SK-N-SH (cell line): Measurements from ENCODE around the gene DAB2. TPM values are rescaled to one million over a fixed set of nuclear protein-coding genes. Genes with fewer than 3 reads are reported as not detected.

Experiments
- CTCF ChIA-PET: fragments of 300-600, 350-600 bp; formaldehyde crosslinking; extraction: SDS; loops from one replicate; lab custom pipeline; 2021; lab: Yijun Ruan, JAX
- POLR2A ChIA-PET: fragments of 350-600 bp; sonication (Branson Sonifier 250); formaldehyde crosslinking; extraction: SDS; loops from one replicate; lab custom pipeline; 2020; ENCODE audit warnings: antibody characterized with exemption, inconsistent platforms; lab: Yijun Ruan, JAX
- DNase-seq: peaks from one replicate; pipeline ENCODE4 v3.0.0; 2012
- H2AFZ ChIP-seq: fragments of 200-600 bp; sonication (generic); 2 replicates; pipeline ENCODE4 v1.8.1; 2016; ENCODE audit warnings: antibody characterized with exemption, mild to moderate bottlenecking, low read depth
- H3F3A ChIP-seq: fragments of 200-600 bp; sonication (generic); replicated peaks from 2 replicates; pipeline ENCODE3; 2016; ENCODE audit warnings: antibody characterized with exemption, mild to moderate bottlenecking; ENCODE audit not compliant: insufficient read depth
- H3K27ac ChIP-seq, 2 experiments: fragments of 200-500 bp in 1 of 2; fragments of 200-600 bp in 1 of 2; sonication (Bioruptor generic) in 1 of 2; sonication (generic), shearing (Covaris generic) in 1 of 2; 2 replicates each; pipeline versions ENCODE4 v1.5.1 to v1.6.1; 2014 to 2016; ENCODE audit warnings: low read depth in 2 of 2, inconsistent platforms in 1 of 2, low read length in 1 of 2, mild to moderate bottlenecking in 1 of 2, mixed read lengths in 1 of 2
- H3K27me3 ChIP-seq: fragments of 200-600 bp; sonication (generic), shearing (Covaris generic); 2 replicates; pipeline ENCODE4 v1.6.1; 2016; ENCODE audit warnings: mixed run types; ENCODE audit not compliant: insufficient read depth
- H3K36me3 ChIP-seq, 2 experiments: fragments of 200-500 bp in 1 of 2; fragments of 200-600 bp in 1 of 2; sonication (Bioruptor generic) in 1 of 2; sonication (generic) in 1 of 2; replicated peaks in 1 of 2; 2 replicates each; pipeline versions ENCODE3 to v1.5.1; 2014 to 2016; ENCODE audit warnings: low read length in 1 of 2, mild to moderate bottlenecking in 1 of 2; ENCODE audit not compliant: insufficient read depth in 2 of 2, control insufficient read depth in 1 of 2
- H3K4me1 ChIP-seq, 2 experiments: fragments of 200-500 bp in 1 of 2; fragments of 200-600 bp in 1 of 2; sonication (Bioruptor generic) in 1 of 2; sonication (generic), shearing (Covaris generic) in 1 of 2; 2 replicates each; pipeline versions ENCODE4 v1.5.1 to v1.6.1; 2014 to 2016; ENCODE audit warnings: low read depth in 1 of 2, low read length in 1 of 2, mixed run types in 1 of 2; ENCODE audit not compliant: insufficient read depth in 2 of 2, control insufficient read depth in 1 of 2
- H3K4me2 ChIP-seq: fragments of 200-600 bp; sonication (generic), shearing (Covaris generic); 2 replicates; pipeline ENCODE4 v1.6.1; 2017; ENCODE audit warnings: mixed run types
- H3K4me3 ChIP-seq, 2 experiments: fragments of 200-500 bp in 1 of 2; fragments of 200-600 bp in 1 of 2; sonication (Bioruptor generic) in 1 of 2; sonication (generic), shearing (Covaris generic) in 1 of 2; 2 replicates each; pipeline versions ENCODE4 v1.5.1 to v1.8.1; 2014 to 2016; ENCODE audit warnings: low read depth in 2 of 2, inconsistent platforms in 1 of 2, low read length in 1 of 2, mild to moderate bottlenecking in 1 of 2, mixed read lengths in 1 of 2, moderate library complexity in 1 of 2
- H3K79me2 ChIP-seq: fragments of 200-600 bp; sonication (generic); 2 replicates; pipeline ENCODE4 v1.8.1; 2017; ENCODE audit warnings: mild to moderate bottlenecking; ENCODE audit not compliant: insufficient read depth
- H3K9ac ChIP-seq: fragments of 200-600 bp; sonication (generic); 2 replicates; pipeline ENCODE4 v1.6.1; 2017; ENCODE audit warnings: mixed run types
- H3K9me2 ChIP-seq: fragments of 200-600 bp; sonication (generic); 2 replicates; pipeline ENCODE4 v1.6.1; 2017; ENCODE audit warnings: mixed run types
- H3K9me3 ChIP-seq: fragments of 200-600 bp; sonication (generic); 2 replicates; pipeline ENCODE4 v1.6.1; 2017; ENCODE audit warnings: mixed run types, mild to moderate bottlenecking, moderate library complexity
- H4K20me1 ChIP-seq: fragments of 200-600 bp; sonication (generic); 2 replicates; pipeline ENCODE4 v1.6.1; 2017; ENCODE audit warnings: mild to moderate bottlenecking, mixed run types; ENCODE audit not compliant: insufficient read depth
- FOXJ3 ChIP-seq: sonication (generic); formaldehyde crosslinking; IDR thresholded peaks from 2 replicates; pipeline ENCODE4 v1.5.1; 2020; ENCODE audit warnings: mild to moderate bottlenecking, missing genetic modification reagents
- GABPA ChIP-seq: IDR thresholded peaks from 2 replicates; pipeline ENCODE4 v1.4.0; 2012; ENCODE audit warnings: low read depth, mild to moderate bottlenecking
- GATA2 ChIP-seq: sonication (generic); formaldehyde crosslinking; IDR thresholded peaks from 2 replicates; pipeline ENCODE4 v1.5.0; 2020; ENCODE audit warnings: mild to moderate bottlenecking, missing genetic modification reagents
- IRF3 ChIP-seq: fragments of 150-350 bp; IDR thresholded peaks from 2 replicates; pipeline ENCODE4 v1.6.1; 2016; ENCODE audit warnings: mild to moderate bottlenecking, low read depth, low read length
- MXI1 ChIP-seq: IDR thresholded peaks from 2 replicates; pipeline ENCODE4 v1.6.1; 2012; ENCODE audit warnings: mild to moderate bottlenecking, low read depth, low read length, improper control_type of control experiment
- NRF1 ChIP-seq: IDR thresholded peaks from 2 replicates; pipeline ENCODE4 v1.6.1; 2012; ENCODE audit warnings: low read depth, mild to moderate bottlenecking, low read length
- PBX3 ChIP-seq: IDR thresholded peaks from 2 replicates; pipeline ENCODE4; 2012
- SMC3 ChIP-seq: IDR thresholded peaks from 2 replicates; pipeline ENCODE4 v1.6.1; 2012; ENCODE audit warnings: low read depth, low read length, improper control_type of control experiment
- TAF1 ChIP-seq: IDR thresholded peaks from 2 replicates; pipeline ENCODE4 v1.6.1; 2012; ENCODE audit warnings: low read depth, mild to moderate bottlenecking, low read length, moderate library complexity, borderline replicate concordance
- USF1 ChIP-seq: IDR thresholded peaks from 2 replicates; pipeline ENCODE4 v1.4.0; 2012; ENCODE audit warnings: low read depth, borderline replicate concordance
- ZBTB33 ChIP-seq: IDR thresholded peaks from 2 replicates; pipeline ENCODE4 v1.4.0; 2012; ENCODE audit warnings: low read depth, borderline replicate concordance
- WGBS: methylation state at CpG from one replicate; pipeline ENCODE4 v1.1.6; 2017; ENCODE audit warnings: low lambda C conversion rate; 5-methylcytosine and 5-hydroxymethylcytosine counted together
- polyA plus RNA-seq, 3 experiments: library from polyadenylated mRNA; depleted of rRNA; stranded (reverse); fragments of >200 nt; gene quantifications; 2 replicates each; pipeline ENCODE4 v1.2.3, GENCODE V29; 2012
- TF ChIP-seq, protein P1 (sequence below): fragments of 200-600 bp; sonication (generic); IDR thresholded peaks from 2 replicates; pipeline ENCODE4 v1.6.1; 2017; ENCODE audit warnings: antibody characterized with exemption, mild to moderate bottlenecking, moderate library complexity

DAB2 gene
- polyA plus RNA-seq, 1 of the 3 experiments (the other 2 are of a cell fraction) = 23.7 TPM

DNA sequence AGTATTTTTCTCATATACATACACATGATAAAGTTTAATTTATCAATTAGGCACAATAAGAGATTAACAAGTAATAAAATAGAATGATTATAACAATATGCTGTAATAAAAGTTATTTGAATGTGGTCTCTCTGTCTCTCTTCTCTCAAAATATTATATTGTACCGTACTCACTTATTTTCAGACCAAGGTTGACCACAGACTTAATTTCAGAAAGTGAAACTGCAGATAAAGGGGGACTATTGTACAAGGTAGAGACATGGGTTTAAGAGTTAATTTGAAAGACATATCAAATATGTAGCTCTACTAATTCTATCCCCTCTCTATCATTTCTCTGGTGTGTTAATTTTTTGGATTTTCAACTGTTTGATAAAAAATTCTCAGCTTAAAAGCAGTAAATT is 40.5 kb downstream of the DAB2 start:
- no peaks in the 10 kb centered on the region for H4K20me1 ChIP-seq
- H3K27me3 ChIP-seq = no peaks in the 10 kb centered on the region
- no peak overlapping the region for H3K4me3 ChIP-seq
- H3K9me2 ChIP-seq = no peaks in the 10 kb centered on the region
- no peak overlapping the region for H3K4me2 ChIP-seq
- CTCF ChIA-PET = no interaction called here
- no peak overlapping the region for H2AFZ ChIP-seq
- peaks cover 54 to 66% of the 10 kb centered on the region in 2 experiments for H3K36me3 ChIP-seq
- no peaks in the 10 kb centered on the region for H3K79me2 ChIP-seq
- no peaks in the 10 kb centered on the region for H3K4me1 ChIP-seq
- H3K9ac ChIP-seq = no peak overlapping the region
- no peak overlapping the region for H3K27ac ChIP-seq
- TF ChIP-seq, protein P1, sequence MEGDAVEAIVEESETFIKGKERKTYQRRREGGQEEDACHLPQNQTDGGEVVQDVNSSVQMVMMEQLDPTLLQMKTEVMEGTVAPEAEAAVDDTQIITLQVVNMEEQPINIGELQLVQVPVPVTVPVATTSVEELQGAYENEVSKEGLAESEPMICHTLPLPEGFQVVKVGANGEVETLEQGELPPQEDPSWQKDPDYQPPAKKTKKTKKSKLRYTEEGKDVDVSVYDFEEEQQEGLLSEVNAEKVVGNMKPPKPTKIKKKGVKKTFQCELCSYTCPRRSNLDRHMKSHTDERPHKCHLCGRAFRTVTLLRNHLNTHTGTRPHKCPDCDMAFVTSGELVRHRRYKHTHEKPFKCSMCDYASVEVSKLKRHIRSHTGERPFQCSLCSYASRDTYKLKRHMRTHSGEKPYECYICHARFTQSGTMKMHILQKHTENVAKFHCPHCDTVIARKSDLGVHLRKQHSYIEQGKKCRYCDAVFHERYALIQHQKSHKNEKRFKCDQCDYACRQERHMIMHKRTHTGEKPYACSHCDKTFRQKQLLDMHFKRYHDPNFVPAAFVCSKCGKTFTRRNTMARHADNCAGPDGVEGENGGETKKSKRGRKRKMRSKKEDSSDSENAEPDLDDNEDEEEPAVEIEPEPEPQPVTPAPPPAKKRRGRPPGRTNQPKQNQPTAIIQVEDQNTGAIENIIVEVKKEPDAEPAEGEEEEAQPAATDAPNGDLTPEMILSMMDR = no peak
- TF ChIP-seq IRF3 = no peak
- no peak for TF ChIP-seq TAF1
- no peak for TF ChIP-seq SMC3
- no peak for TF ChIP-seq USF1
- TF ChIP-seq NRF1 = no peak
- no peak for TF ChIP-seq MXI1
- no peak for TF ChIP-seq FOXJ3
- TF ChIP-seq GATA2 (CRISPR knock-in tag) = no peak
- no peak for TF ChIP-seq ZBTB33
- no peak for TF ChIP-seq GABPA
- no peak for TF ChIP-seq PBX3
- TF ChIP-seq, all 33 proteins: peak for 0
- Histone ChIP-seq H3F3A (no peaks in the 10 kb centered on the region), H3K9me3 (no peaks in the 10 kb centered on the region)
- WGBS = 44% methylated on average over 1 of the region's 1 CpG
- POLR2A ChIA-PET = no interaction called here
- no peak for DNase-seq
